IPS-11a (cell line): Measurements from ENCODE around the gene PPM1H.
"Not testable (repeated sequence)": the region's sequence is repeated elsewhere in the genome, so short reads cannot be mapped to it uniquely, and the experiment has no call there.

ENCODE experiments used
- H3K4me3 ChIP-seq: one replicate; pipeline ENCODE4 v1.5.1; 2013; ENCODE audit warnings: low read depth, low read length, control low read depth

Gene PPM1H

DNA sequence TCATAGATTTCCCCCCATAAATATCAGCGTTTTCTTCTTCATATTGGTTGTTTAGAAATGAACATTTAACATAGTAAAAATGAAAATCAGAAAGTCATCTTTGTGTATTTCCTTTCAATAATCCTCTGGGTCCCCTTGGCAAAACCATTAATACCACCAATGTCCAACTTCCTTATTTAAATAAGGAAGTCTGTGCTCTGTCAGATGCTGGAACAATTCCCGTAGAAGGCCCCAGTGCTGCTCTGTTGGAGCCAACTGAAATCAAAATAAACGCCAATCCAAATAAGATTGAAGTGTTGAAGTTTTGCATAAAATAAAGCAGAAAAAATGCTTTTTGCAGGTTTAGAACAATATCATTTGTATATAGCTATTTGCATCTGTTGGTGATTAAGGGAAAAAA lies 93.1 kb downstream of the PPM1H start:
- no peak overlapping the region for H3K4me3 ChIP-seq

DNA sequence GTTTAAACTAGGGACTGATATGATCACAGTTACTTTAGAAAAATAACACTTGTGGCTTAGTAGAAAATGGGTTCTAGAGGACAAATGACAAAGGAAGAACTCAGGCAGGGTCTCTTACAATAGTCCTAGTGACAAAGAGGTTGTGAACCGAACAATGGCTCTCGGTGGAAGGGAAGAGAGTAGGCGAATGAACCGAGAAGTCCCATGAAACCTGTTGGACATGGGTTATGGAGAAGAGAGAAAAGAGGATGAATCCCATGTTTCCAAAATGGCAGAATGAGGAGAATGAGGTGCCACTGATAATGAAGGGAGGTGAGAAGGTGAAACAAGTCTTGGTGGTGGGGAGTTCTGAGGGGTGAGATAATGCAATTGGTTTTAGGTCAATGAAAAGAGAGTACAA lies 94.1 kb downstream of the PPM1H start:
- H3K4me3 ChIP-seq, result no peak overlapping the region

DNA sequence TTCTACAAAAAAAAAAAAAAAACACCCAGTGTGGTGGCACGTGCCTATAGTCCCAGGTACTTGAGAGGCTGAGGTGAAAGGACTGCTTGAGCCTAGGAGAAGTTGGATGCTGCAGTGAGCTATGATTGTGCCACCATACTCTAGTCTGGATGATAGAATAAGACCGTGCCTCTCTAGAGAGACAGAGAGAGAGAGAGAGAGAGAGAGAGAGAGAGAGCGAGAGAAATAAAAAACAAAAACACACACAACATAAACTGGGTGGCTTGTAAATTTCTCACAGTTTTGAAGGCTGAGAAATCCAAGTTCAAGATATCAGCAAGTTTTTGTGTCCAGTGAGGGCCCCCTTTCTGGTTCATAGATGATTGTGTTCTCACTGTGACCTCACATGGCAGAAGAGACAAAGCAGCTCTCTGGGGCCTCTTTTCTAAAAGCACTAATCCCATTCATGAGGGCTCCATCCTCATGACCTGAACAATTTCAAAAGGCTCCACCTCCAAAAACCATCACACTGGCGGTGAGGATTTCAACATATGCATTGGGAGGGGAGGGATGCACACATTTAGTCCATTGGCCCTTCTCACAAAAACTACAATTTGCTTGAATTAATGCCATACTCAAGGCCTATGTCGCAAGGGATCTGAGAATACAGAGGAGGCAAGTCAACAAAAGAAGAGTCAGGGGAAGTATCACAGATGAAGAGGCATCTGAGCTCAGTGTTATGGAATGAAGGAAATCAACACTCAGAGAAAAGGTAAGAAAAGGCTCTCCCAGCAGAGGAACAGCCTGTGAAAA lies 94.9 kb downstream of the PPM1H start:
- no peak overlapping the region for H3K4me3 ChIP-seq

DNA sequence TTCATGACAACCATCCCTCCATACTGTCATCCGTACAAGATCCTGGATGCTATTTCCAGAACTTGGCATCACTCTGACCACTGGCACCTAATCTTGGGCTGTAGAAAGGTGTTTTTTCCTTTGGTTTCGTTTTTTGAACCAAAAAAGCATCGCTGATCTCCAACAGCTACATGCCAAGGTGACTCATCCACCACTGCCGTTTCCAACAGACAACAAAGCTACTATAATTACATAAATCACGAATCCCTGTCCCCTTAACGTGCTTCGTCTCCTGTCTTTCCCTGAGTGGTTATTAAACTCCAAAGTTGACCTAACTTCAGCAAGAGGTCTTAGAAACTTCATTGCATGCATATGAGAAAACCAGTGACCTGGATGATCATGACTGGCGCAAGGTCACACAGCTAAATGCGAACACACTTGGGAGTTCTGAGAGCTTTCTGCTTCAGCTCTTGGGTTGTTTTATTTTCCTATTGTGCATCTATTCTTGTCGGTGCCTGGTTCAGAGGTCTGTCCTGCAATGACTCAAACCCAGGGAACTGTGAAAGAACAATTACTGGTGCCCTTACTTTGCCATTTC lies 99.9 kb downstream of the PPM1H start:
- H3K4me3 ChIP-seq, result no peak overlapping the region

DNA sequence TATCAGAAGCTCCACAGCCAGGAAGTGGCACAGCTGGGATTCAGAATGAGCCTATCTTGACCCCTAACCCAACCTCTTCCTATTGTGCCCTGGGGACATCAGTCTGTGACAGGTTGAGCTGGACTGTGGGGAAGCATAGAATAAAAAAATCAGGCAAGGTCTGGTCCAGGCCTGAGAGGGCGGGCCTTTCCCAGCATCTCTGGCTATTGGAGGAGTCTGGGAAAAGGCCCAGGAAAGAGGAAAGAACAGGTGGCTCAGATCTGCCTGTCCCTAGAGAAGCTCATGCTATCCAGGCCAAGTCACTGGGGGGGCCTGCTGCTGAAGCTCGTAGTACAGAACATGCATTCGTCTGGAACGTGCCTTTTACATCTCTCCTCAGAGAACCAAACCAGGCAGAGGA lies 100.5 kb downstream of the PPM1H start:
- H3K4me3 ChIP-seq, result no peak overlapping the region

DNA sequence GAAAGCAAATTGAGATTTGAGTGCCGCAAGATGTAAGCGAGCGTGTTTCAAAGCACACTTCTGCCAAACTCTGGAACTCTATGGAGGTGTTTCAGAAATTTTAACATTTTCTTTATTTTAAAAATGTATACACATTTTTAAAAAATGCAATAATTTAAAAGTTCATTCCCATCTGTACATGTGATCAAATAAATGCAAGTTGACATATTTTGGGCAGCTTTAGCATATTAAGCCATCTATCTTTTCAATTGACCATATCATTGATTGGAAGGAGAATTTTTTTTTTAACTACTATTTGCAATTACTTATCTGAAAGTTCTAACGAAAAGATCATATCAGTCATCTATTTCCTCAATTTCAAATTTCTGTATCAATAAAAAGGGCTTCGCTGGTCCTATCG lies 101.3 kb downstream of the PPM1H start:
- H3K4me3 ChIP-seq, result no peak overlapping the region

DNA sequence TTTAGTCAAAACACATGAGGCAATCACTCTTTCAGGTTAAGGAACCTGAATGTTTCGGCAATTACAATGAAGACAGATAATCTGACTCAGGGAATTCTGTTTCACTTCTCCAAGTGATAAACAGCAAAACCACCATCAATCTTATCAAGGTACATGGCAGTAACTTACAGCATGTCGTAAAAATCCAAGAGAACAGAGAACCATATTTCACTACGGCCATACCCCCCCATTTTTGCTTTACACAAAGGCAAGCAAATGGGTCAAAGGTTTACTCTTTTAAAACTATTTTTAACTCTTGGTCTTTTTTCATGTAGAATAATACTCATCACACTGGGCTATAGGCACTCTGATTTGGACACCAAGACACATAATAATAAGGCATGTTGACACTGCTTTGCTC lies 102.4 kb downstream of the PPM1H start:
- H3K4me3 ChIP-seq, result no peak overlapping the region

DNA sequence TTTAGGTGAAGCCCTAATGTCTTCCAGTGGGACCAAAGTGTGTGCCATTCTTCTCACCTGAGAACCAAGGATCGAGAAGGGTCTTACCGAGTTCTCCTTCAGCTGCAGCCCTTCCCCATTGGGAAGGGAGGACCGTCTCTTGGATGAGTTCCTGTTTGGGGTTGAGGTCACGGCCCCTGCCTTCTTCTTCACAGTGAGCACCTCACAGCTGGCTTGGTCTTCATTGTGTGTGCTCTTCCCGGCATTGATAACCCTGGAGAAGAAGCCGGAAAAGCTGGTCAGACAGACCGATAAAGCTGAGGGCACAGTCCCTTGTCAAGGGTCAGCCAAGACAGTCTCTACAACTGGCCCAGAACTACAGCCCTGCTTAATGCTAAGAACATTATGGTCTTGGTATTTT lies 102.9 kb downstream of the PPM1H start:
- H3K4me3 ChIP-seq, result no peak overlapping the region

DNA sequence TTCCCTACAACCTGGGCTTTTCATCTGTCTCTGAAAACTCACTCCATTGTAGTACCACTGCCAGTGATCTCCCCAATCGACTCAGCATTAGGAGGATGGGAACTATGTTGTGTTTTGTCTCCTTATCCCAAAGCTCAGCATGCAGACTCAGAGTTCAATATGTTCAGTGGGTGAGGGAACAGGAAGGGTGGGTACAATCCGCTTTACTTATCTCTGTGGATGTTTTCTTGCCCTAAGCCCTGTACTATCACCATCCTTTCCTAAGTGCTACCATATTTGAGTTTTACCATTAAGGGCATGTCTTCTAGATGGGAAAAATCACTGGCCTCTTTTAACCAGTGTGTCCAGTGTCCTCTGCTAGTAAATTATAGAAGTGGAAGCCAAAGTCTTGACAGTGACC lies 107.1 kb downstream of the PPM1H start:
- no peak overlapping the region for H3K4me3 ChIP-seq

DNA sequence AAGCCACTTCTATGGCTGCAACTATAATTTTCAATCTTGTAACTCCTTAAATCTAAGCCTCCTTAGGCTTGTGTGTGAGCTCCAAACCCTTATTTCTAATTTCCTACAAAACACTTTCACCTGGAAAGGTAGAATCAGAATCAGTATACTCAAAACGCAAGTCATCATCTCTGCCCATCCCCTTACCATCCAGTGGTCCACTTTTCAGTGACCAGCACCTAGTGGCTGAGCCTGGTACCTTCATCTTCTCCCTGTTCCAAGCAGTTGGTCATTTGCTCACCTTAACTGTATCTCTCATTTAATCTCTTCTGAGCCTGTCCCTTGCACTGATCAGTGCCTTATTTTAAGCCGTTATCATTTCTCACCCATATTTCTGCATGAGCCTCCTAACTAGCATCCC lies 107.9 kb downstream of the PPM1H start:
- H3K4me3 ChIP-seq, result no peak overlapping the region

DNA sequence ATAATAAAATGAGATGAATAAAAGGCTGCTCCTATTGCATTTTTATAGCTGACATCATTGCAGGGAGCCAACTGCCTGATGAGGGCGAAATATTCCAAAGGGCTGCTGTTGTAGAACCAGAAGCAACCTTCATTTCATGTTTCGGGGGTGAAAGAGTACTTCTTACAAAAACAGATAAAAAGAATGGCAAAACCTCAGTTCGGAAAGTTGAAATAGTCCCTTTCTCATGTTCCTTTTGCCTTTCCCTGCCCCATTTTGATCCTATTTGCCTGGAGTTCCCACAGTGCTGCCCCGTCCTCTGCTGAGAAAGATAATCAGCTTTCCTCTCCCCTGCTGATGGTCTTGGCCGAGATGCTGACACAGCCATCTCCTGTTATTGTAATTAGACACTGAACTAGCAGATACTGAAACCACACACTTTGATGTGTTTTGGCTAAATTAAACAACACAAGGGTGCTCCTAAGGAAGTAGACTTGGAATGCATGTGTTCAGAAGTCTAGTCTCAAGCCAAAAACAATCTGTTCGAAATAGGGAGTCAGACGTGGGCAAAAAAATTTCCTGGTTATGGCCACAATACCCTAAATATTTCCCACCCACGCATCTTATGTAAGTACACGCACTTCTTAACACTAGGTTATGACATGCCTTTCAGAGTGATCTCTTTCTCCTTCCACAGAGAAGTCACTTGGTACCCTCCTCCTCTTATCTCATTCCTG lies 117.2 kb downstream of the PPM1H start:
- H3K4me3 ChIP-seq, result no peak overlapping the region

DNA sequence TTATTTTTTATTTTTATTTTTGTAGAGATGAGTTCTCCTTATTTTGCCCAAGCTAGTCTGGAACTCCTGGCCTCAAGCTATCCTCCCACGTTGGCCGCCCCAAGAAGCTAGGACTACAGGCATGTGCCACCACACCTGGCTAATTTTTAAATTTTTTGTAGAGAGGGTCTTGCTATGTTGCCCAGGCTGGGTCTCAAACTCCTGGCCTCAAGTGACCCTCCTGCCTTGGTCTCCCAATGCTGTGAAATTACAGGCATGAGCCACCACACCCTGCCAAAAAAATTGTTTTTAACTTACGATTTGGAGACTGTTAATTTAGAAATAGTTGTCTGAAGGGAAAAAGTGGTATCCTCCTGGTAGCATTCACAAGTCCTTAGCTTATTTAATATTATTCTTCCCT lies 120.7 kb downstream of the PPM1H start:
- no peak overlapping the region for H3K4me3 ChIP-seq

DNA sequence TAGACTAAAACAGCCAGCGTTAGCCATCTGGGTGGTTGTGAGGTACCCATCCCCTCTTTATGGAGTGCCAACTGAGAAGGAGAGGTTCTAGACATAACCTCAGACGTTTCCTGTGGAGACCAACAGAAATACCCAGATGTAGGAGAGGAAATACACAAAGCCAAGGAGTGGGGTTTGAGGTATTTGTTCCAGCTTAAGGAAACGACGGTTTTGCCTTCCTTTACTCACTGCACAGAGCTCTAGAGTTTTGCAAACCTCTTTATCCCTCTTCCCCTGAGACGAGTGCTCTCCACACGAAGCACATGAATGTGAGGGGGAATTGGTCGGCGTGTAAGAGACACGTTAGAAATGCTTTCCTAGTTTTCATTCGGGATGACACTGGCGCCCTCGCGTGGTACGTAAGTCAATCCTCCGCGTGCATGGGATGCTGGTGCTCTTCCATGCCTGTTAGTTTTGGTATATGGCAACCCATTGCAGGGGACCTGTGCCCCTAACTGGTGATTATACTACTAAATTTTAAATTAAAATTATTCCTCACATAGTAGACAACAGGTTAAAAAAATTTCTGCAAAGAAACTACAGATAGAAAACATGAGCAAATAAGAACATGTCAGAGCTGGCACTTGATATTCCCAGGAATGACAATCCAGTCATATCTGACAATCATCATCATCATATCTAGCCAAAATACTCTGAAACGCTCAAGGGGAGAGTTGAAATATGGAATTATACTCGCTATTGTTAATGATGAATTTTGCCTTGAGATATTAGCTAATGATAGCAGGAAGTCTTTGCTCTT lies 121.7 kb downstream of the PPM1H start:
- H3K4me3 ChIP-seq, result no peak overlapping the region

DNA sequence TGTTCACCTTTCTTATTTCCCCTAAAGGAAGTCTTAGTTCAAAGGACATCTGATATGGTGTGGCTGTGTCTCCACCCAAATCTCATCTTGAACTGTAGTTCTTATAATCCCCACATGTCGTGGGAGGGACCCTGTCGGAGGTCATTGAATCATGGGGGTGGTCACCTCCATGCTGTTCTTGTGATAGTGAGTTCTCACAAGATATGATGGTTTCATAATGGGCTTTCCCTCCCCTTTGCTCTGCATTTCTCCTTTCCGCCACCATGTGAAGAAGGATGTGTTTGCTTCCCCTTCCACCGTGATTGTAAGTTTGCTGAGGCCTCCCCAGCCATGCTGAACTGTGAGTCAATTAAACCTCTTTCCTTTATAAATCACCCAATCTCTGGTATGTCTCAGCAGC lies 123.5 kb downstream of the PPM1H start:
- not testable (repeated sequence) for H3K4me3 ChIP-seq

DNA sequence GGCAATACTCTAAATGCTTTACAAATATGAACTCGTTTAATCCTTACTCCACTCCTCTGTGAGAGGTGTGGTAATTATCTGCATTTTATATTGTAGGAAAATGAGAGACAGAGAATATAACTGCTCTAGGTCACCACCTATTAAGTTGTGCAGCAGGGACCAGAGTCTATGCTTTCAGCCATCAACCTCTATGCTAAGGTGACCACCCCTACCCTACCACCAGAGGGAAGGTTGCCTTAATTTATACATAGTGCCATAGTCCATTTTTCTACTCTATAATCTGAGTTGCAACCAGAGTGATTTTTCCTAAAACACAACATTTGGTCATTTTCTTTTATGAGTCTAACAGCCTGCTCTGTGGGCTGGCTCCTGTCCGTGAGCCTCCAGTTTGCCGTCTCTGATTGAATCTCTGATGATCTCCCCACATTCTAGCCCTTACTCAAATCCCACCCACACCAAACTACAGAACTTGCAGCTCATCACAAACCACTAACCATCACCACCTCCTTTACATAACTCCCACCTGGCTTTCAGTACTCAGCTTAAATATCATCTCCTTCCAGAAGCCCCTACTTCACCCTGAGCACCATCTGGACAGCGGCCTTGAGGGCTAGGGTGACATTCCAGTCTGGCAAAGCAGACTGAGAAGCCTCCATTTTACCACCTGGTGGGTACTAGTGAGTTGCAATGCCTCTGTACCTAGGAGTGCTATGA lies 126.6 kb downstream of the PPM1H start:
- H3K4me3 ChIP-seq, result no peak overlapping the region

DNA sequence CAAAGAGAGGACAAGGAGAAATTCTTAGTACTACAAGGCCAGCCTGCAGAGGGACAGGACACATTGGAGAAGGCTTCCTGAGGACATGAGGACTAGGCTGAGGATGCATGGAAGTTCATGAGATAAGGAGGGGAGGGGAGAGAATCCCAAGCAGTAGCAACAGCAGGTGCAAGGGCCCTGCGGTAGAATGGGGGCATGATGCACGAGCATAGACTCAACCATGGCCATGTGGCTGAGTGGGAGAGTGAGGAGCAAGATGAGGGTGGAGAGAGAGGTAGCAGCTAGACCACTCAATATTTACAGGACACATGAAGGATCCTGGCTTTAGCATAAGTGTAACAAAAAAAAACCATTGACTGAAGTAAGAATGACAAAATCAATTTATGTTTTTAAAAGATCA lies 128.1 kb downstream of the PPM1H start:
- H3K4me3 ChIP-seq, result no peak overlapping the region

DNA sequence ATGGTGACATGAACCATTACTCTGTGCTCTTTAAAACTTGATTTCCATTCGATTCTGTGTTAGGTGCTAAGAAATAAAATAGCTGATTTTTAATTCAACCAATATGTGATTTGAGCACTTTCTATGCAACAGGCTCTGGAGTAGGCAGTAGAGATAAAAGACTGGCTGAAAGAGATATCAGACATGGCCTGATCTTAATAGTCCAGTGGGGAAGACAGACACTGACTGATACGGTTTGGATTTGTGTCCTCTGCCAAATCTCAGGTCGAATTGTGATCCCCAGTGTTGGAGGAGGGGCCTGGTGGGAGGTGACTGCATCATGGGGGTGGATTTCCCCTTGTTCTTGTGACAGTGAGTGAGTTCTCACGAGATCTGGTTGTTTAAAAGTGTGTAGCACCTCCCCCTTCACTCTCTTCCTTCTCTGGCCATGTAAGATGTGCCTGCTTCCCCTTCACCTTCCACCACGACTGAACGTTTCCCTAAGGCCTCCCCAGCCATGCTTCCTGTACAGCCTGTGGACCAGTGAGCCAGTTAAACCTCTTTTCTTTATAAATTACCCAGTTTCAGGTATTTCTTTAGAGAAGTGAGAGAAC lies 128.6 kb downstream of the PPM1H start:
- no peak overlapping the region for H3K4me3 ChIP-seq

DNA sequence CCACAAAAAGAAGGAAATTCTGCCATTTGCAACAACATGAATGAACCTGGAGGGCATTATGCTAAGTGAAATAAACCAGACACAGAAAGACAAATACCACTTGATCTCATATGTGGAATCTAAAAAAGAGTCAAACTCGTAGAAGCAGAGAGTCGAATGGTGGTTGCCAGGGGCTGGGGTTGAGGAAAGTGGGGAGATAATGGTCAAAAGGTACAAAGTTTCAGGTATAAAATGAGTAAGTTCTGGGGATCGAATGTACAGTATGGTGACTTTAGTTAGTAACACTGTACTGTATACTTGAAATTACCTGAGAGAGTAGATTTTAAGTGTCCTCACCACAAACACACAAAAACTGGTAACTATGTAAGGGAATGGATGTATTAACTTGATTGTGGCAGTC lies 129.4 kb downstream of the PPM1H start:
- H3K4me3 ChIP-seq, result no peak overlapping the region

DNA sequence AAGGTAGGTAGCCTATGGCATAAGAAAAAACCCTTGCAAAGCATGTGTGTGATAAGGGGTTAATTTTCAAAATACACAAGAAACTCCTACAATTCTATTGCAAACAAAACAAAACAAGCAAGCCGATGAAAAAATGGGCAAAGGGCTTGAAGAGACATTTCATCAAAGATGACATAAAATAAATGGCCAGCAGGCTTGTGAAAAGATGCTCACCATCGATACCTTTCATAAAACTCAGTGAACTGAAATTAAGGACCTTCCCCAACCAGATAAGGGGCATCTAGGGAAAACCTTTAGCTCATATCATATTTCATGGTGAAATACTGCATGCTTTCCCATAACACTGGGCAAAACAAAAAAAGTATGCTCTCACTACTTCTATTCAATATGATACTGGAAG lies 131.2 kb downstream of the PPM1H start:
- no peak overlapping the region for H3K4me3 ChIP-seq

DNA sequence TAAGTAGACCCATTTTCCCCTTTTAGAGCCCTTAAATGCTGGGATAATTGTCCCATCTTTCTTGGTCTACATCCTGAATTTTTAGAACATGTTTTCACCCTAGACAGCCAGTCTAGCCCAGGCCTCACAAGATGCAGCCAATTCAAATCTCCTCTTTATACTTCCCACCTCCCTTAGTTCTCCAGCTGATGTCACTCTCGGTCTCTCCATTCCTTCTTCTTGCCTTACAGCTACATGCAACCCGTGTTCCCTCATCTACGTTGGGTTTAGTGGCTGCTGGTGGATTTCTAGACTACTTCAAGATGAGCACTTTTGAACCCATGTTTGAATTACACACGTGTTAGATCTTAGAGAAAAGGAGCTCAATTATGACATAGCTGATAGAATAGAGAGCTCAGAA lies 132.0 kb downstream of the PPM1H start:
- no peak overlapping the region for H3K4me3 ChIP-seq
